Hepatocyte (in vitro differentiated cells): ENCODE data around the gene CH25H. TPM values are rescaled to one million over a fixed set of nuclear protein-coding genes. Genes with fewer than 3 reads are reported as not detected.

Source experiments
- DNase-seq: peaks from one replicate; pipeline ENCODE4 v3.0.0-alpha.2; 2016; ENCODE audit warnings: low spot score
- H2AFZ ChIP-seq: fragments of 200-600 bp; sonication (generic); 2 replicates; pipeline ENCODE4 v1.6.0; 2016; ENCODE audit warnings: antibody characterized with exemption, mild to moderate bottlenecking
- H3K27ac ChIP-seq: fragments of 200-600 bp; sonication (generic); 2 replicates; pipeline ENCODE4 v1.5.1; 2016; ENCODE audit warnings: mild to moderate bottlenecking
- H3K27me3 ChIP-seq: fragments of 200-600 bp; sonication (generic); 2 replicates; pipeline ENCODE4 v1.6.1; 2016
- H3K36me3 ChIP-seq: fragments of 200-600 bp; sonication (generic); replicated peaks from 2 replicates; pipeline ENCODE4 v1.5.1; 2016; ENCODE audit warnings: low read depth; ENCODE audit not compliant: insufficient read depth
- H3K4me1 ChIP-seq: fragments of 200-600 bp; sonication (generic); 2 replicates; pipeline ENCODE4 v1.5.1; 2016; ENCODE audit warnings: mild to moderate bottlenecking, moderate library complexity; ENCODE audit not compliant: insufficient read depth
- H3K4me2 ChIP-seq: fragments of 200-600 bp; sonication (generic); 2 replicates; pipeline ENCODE4 v1.6.0; 2016
- H3K4me3 ChIP-seq: fragments of 200-600 bp; sonication (generic); 2 replicates; pipeline ENCODE4 v1.5.1; 2016; ENCODE audit warnings: mild to moderate bottlenecking
- H3K79me2 ChIP-seq: fragments of 200-600 bp; sonication (generic); 2 replicates; pipeline ENCODE4 v1.6.0; 2017; ENCODE audit warnings: mild to moderate bottlenecking
- H3K9me2 ChIP-seq: fragments of 200-600 bp; sonication (generic); replicated peaks from 2 replicates; pipeline ENCODE4 v1.6.0; 2017; ENCODE audit warnings: mild to moderate bottlenecking; ENCODE audit not compliant: insufficient read depth
- H3K9me3 ChIP-seq: fragments of 200-600 bp; sonication (generic); 2 replicates; pipeline ENCODE4 v1.5.1; 2016; ENCODE audit warnings: low read depth, mild to moderate bottlenecking
- H4K20me1 ChIP-seq: fragments of 200-600 bp; sonication (generic); 2 replicates; pipeline ENCODE4 v1.6.0; 2016; ENCODE audit warnings: mild to moderate bottlenecking; ENCODE audit not compliant: insufficient read depth, poor library complexity, severe bottlenecking
- EZH2 ChIP-seq: fragments of 200-600 bp; sonication (generic); IDR thresholded peaks from 2 replicates; pipeline ENCODE4 v1.6.1; 2016; ENCODE audit warnings: antibody characterized with exemption, mild to moderate bottlenecking, borderline replicate concordance
- EZH2phosphoT487 ChIP-seq: fragments of 200-600 bp; sonication (generic); IDR thresholded peaks from one replicate; pipeline ENCODE4 v1.6.1; 2018; ENCODE audit warnings: antibody characterized with exemption, mild to moderate bottlenecking, low read depth, moderate library complexity; ENCODE audit not compliant: unreplicated experiment, severe bottlenecking
- WGBS: methylation state at CpG from one replicate; pipeline ENCODE4 v1.1.6; 2016; ENCODE audit warnings: low lambda C conversion rate; ENCODE audit errors: missing lambda C conversion rate; 5-methylcytosine and 5-hydroxymethylcytosine counted together
- polyA plus RNA-seq: library from polyadenylated mRNA; unstranded; fragments of >200 nt; fragmentation: Nextera tagmentation; extraction: Ambion mirVana; gene quantifications from 2 replicates; pipeline ENCODE4 v1.2.1, GENCODE V29; 2016
- total RNA-seq: library from RNA; depleted of rRNA; stranded (reverse); fragments of >200 nt; gene quantifications from 2 replicates; pipeline ENCODE4 v1.2.3, GENCODE V29; 2014
- TF ChIP-seq, protein P1 (sequence below): fragments of 200-600 bp; sonication (generic); IDR thresholded peaks from 2 replicates; pipeline ENCODE4 v1.5.1; 2016; ENCODE audit warnings: antibody characterized with exemption, mild to moderate bottlenecking; ENCODE audit not compliant: poor library complexity

CH25H gene
- total and polyA plus RNA-seq, 2 experiments from 2014 or later = 3.8 to 8.8 TPM

DNA sequence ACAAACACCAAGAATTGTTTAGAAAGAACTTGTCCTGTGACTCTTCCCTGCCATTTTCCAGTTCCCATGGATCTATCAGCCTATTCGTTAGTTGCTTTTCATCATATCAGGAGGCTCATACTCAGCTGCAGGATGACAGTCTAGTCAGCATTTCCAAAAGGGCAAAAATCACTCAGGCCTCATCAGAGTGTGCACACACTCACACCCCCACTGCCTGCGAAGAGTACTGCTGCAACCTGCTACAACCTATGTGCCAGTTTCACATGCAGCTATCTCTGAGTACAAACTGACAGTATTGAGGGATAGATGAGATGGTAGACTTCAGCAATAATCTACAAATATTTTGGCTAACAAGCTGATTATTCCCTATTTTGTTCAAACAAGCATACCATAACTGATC lies 24.2 kb downstream of the CH25H start:
- Histone ChIP-seq H3K4me1 (peaks cover 7% of the 10 kb centered on the region), H4K20me1 (no peaks in the 10 kb centered on the region), H3K9me3 (no peaks in the 10 kb centered on the region), H3K79me2 (no peaks in the 10 kb centered on the region), H2AFZ (no peak overlapping the region), H3K27me3 (peaks cover 19% of the 10 kb centered on the region), H3K27ac (no peak overlapping the region), H3K4me2 (no peak overlapping the region), H3K36me3 (no peaks in the 10 kb centered on the region), H3K4me3 (no peak overlapping the region), H3K9me2 (no peaks in the 10 kb centered on the region)
- TF ChIP-seq, protein P1, sequence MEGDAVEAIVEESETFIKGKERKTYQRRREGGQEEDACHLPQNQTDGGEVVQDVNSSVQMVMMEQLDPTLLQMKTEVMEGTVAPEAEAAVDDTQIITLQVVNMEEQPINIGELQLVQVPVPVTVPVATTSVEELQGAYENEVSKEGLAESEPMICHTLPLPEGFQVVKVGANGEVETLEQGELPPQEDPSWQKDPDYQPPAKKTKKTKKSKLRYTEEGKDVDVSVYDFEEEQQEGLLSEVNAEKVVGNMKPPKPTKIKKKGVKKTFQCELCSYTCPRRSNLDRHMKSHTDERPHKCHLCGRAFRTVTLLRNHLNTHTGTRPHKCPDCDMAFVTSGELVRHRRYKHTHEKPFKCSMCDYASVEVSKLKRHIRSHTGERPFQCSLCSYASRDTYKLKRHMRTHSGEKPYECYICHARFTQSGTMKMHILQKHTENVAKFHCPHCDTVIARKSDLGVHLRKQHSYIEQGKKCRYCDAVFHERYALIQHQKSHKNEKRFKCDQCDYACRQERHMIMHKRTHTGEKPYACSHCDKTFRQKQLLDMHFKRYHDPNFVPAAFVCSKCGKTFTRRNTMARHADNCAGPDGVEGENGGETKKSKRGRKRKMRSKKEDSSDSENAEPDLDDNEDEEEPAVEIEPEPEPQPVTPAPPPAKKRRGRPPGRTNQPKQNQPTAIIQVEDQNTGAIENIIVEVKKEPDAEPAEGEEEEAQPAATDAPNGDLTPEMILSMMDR = no peak
- TF ChIP-seq EZH2phosphoT487 = no peak
- TF ChIP-seq EZH2 = no peak
- DNase-seq = no peak
- 86% methylated on average over 2 of the region's 2 CpGs for WGBS

DNA sequence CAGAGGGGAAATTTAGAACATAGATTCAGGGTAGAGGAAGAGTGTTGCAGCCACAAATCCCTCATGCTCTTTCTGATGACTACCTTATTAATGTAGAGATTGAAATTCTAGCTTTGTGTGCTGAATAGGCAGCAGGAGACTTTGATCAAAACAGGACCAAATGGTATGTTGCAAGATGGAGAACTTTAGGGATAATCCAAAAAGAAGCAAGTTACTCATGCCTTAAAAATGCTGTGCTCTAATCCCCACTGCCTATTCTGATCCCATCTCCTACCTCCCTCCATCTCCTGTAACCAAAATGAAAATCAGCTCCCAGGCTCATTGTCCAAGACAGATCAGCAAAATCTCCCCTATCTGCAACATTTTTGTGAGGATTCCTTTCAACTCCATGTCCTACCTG lies 31.3 kb downstream of the CH25H start:
- no peak for DNase-seq
- no peak for TF ChIP-seq EZH2phosphoT487
- no peak for TF ChIP-seq EZH2
- TF ChIP-seq, protein P1 = no peak
- H3K9me3 ChIP-seq = no peaks in the 10 kb centered on the region
- no peak overlapping the region for H3K4me3 ChIP-seq
- no peaks in the 10 kb centered on the region for H3K4me1 ChIP-seq
- no peaks in the 10 kb centered on the region for H3K79me2 ChIP-seq
- no peaks in the 10 kb centered on the region for H3K36me3 ChIP-seq
- H4K20me1 ChIP-seq = no peaks in the 10 kb centered on the region
- no peak overlapping the region for H2AFZ ChIP-seq
- H3K9me2 ChIP-seq = no peaks in the 10 kb centered on the region
- no peak overlapping the region for H3K4me2 ChIP-seq
- H3K27ac ChIP-seq = no peak overlapping the region
- H3K27me3 ChIP-seq = peaks cover 23% of the 10 kb centered on the region

DNA sequence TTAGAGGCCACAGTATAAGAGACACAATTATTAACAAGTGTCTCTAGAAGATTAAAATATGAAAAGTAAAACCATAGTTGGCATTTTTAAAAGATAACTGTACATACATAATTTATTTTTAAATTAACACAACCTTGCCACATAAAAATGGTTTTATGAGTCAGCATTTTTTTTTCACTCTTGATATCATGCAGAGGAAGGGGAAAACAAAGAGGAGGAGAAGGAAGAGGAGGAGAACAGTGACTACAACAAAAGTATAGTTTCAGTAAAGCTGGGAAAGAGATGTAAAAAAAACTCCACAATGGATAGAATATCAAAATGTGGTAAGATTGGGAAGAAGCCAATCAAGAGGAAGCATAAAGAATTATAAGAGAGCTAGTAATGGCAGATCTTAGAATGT lies 34.0 kb downstream of the CH25H start:
- Histone ChIP-seq H3K4me3 (no peak overlapping the region), H3K27ac (no peak overlapping the region), H3K79me2 (no peaks in the 10 kb centered on the region), H3K9me3 (no peaks in the 10 kb centered on the region), H3K36me3 (no peaks in the 10 kb centered on the region), H4K20me1 (no peaks in the 10 kb centered on the region), H2AFZ (no peak overlapping the region), H3K4me1 (no peaks in the 10 kb centered on the region), H3K4me2 (no peak overlapping the region), H3K9me2 (no peaks in the 10 kb centered on the region), H3K27me3 (peaks cover 16% of the 10 kb centered on the region)
- no peak for DNase-seq
- TF ChIP-seq EZH2 = no peak
- no peak for TF ChIP-seq EZH2phosphoT487
- TF ChIP-seq, protein P1 = no peak

DNA sequence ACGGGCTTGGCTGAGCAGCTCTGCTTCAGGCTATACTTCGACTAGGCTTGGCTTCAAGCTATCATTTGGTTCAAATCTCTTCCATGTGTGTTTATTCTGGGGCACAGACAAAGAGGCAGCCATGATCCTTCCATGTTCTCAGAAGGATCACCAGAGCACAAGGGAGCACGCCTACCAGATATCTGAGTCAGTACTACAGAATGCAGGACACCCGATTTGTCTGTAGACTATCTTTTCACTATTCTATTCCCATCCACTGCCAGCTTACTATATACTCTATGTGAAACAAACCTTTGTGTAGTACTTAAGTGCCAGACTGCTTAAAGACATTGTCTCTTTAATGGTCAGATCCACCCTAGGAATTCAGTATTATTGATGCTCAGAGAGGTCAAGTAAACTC lies 35.1 kb downstream of the CH25H start:
- H2AFZ ChIP-seq = no peak overlapping the region
- WGBS = 84% methylated on average over 4 of the region's 4 CpGs
- H3K4me1 ChIP-seq = no peaks in the 10 kb centered on the region
- no peak for DNase-seq
- no peak overlapping the region for H3K27ac ChIP-seq
- H3K9me3 ChIP-seq = no peaks in the 10 kb centered on the region
- no peak overlapping the region for H3K4me2 ChIP-seq
- H3K9me2 ChIP-seq = no peaks in the 10 kb centered on the region
- no peaks in the 10 kb centered on the region for H4K20me1 ChIP-seq
- no peak overlapping the region for H3K4me3 ChIP-seq
- peaks cover 12% of the 10 kb centered on the region for H3K27me3 ChIP-seq
- H3K79me2 ChIP-seq = no peaks in the 10 kb centered on the region
- no peak for TF ChIP-seq EZH2phosphoT487
- TF ChIP-seq, protein P1 = no peak
- no peak for TF ChIP-seq EZH2
- H3K36me3 ChIP-seq = no peaks in the 10 kb centered on the region
